ENCODE results near the gene NCKAP5. TPM values are rescaled to one million over a fixed set of nuclear protein-coding genes. Genes with fewer than 3 reads are reported as not detected.

Gene NCKAP5
- total and polyA plus RNA-seq, 9 of the 15 experiments (the other 6 are each of a cell fraction or from before 2014, with no cell fraction given) = not detected

- ChIA-PET POLR2A (interaction anchor here (0.9 kb wide), 1 partner anchor 8 kb away, joined by 5 read pairs; no protein-coding TSS in a partner anchor), CTCF (ENCODE audit: low intra/inter-chr PET ratio) (no interaction called here)
- Histone ChIP-seq H3K36me3 (ENCODE audit: control insufficient read depth, insufficient read depth, low read length) (no peaks in the 10 kb centered on the region), H2AFZ (ENCODE audit: low read depth, low read length) (no peak overlapping the region), H3K9me1 (ENCODE audit: control insufficient read depth, insufficient read depth, low read length) (no peaks in the 10 kb centered on the region), H3K4me2 (ENCODE audit: insufficient read depth, low read length) (no peak overlapping the region), H3K4me1 (replicated peaks in 1 of 2; ENCODE audit: control insufficient read depth in 2 of 2, insufficient read depth in 2 of 2, low read length in 2 of 2) (peaks cover 0 to 12% of the 10 kb centered on the region in 2 experiments; a peak in 1 of 5 replicates), H3K27ac (ENCODE audit: extremely low read depth, low read depth, low read length) (no peak overlapping the region), H3K79me2 (ENCODE audit: control insufficient read depth, insufficient read depth, low read length) (no peaks in the 10 kb centered on the region), H4K20me1 (replicated peaks; ENCODE audit: control insufficient read depth, insufficient read depth, low read length) (no peaks in the 10 kb centered on the region), H3K9me3 (replicated peaks; ENCODE audit: control insufficient read depth, insufficient read depth, low read depth, low read length) (no peaks in the 10 kb centered on the region), H3K9ac (ENCODE audit: insufficient read depth in 1 of 2, low read depth in 2 of 2, low read length in 2 of 2) (no peak overlapping the region), H3K27me3 (ENCODE audit: control insufficient read depth in 2 of 2, insufficient read depth in 2 of 2, low read length in 2 of 2) (peaks cover 2 to 21% of the 10 kb centered on the region in 2 experiments; a peak in 3 of 5 replicates), H3K4me3 (no peak overlapping the region)
- WGBS (ENCODE audit: insufficient coverage, low coverage, missing lambda C conversion rate) = 0% methylated on average over 1 of the region's 1 CpG
- intact Hi-C loops (cut with micrococcal nuclease) = no loop called here
- FAIRE-seq (no peak), DNase-seq (ENCODE audit: extremely low read depth in 1 of 4, low spot score in 3 of 4) (no peak), ATAC-seq (no peak)
- in situ Hi-C loops (cut with MboI) = no loop called here
- TF ChIP-seq MEF2A (IDR thresholded peaks at IDR 0.05; ENCODE audit: control insufficient read depth, low read depth, low read length) (no peak), RBM17 (IDR thresholded peaks at IDR 0.05; ENCODE audit: borderline replicate concordance, low read depth, low read length) (no peak), ZFP1 (CRISPR knock-in tag; IDR thresholded peaks at IDR 0.05) (no peak), ZNF224 (CRISPR knock-in tag; IDR thresholded peaks at IDR 0.05) (no peak), PHB (CRISPR knock-in tag; IDR thresholded peaks at IDR 0.05) (no peak), MTF1 (CRISPR knock-in tag; IDR thresholded peaks at IDR 0.05; ENCODE audit: borderline replicate concordance) (no peak), SRSF3 (IDR thresholded peaks at IDR 0.05; ENCODE audit: insufficient read depth, low read length) (no peak)
- BruUV-seq (replicated peaks) = no TSS peak
Observed at GRCh38 chr2:132667706-132668105, 900.6 kb downstream of the NCKAP5 start.

All from K562 (cell line).